B cell (primary cell): ENCODE measurements around the gene CCDC60.

Source experiments
- CTCF ChIP-seq: fragments of 200-600 bp; IDR thresholded peaks from one replicate; pipeline ENCODE4 v1.8.0; 2022; ENCODE audit warnings: antibody characterized with exemption, mild to moderate bottlenecking
- EZH2 ChIP-seq: IDR thresholded peaks from 2 replicates; pipeline ENCODE4 v1.6.1; 2012; ENCODE audit warnings: borderline replicate concordance, low read depth, mild to moderate bottlenecking, moderate library complexity, low read length; ENCODE audit not compliant: insufficient read depth, poor library complexity, severe bottlenecking

- no peak for TF ChIP-seq CTCF
- TF ChIP-seq EZH2 = no peak
Observed at GRCh38 chr12:119328111-119328510, 6.4 kb upstream of the CCDC60 start.
